ENCODE data around the gene RAC2.

DNA sequence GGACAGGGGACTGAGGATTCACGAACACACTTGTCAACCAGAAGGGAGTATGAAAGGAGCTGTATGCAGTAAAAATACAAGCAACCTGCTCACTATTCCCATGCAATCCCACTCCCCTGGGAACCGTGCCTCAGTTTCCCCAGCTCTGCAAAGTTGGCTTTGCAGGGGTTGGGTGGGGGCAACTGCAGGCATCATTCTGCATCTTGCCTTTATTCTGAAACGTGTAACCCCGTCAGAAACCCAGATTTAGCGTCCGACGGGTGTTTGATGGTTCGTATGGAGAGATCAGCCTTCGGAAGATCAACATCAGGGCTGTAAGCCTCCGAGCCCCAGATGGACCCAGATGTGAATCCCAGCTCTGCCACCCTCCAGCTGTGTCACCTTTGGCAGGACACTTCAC, 41.9 kb upstream of the RAC2 start:
- TF ChIP-seq, protein P1, sequence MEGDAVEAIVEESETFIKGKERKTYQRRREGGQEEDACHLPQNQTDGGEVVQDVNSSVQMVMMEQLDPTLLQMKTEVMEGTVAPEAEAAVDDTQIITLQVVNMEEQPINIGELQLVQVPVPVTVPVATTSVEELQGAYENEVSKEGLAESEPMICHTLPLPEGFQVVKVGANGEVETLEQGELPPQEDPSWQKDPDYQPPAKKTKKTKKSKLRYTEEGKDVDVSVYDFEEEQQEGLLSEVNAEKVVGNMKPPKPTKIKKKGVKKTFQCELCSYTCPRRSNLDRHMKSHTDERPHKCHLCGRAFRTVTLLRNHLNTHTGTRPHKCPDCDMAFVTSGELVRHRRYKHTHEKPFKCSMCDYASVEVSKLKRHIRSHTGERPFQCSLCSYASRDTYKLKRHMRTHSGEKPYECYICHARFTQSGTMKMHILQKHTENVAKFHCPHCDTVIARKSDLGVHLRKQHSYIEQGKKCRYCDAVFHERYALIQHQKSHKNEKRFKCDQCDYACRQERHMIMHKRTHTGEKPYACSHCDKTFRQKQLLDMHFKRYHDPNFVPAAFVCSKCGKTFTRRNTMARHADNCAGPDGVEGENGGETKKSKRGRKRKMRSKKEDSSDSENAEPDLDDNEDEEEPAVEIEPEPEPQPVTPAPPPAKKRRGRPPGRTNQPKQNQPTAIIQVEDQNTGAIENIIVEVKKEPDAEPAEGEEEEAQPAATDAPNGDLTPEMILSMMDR (conservative IDR thresholded peaks at IDR 0.05; ENCODE audit: low read depth, low read length) = no peak
- no peak for TF ChIP-seq EZH2 (IDR thresholded peaks at IDR 0.05; ENCODE audit: low read length, unreplicated experiment)
- TF ChIP-seq EZH2phosphoT487 (IDR thresholded peaks at IDR 0.05; ENCODE audit: borderline replicate concordance, low read length) = no peak
